Globus pallidus (tissue), 1 donor: ENCODE results near the gene AAK1.
A peak's percentile ranks its signal among the peaks of the same experiment; 100 is the strongest.
"Not testable (repeated sequence)": the region's sequence is repeated elsewhere in the genome, so short reads cannot be mapped to it uniquely, and the experiment has no call there.

Source experiments
- DNase-seq: peaks from one replicate; pipeline ENCODE4 v3.0.0-alpha.2; 2015; ENCODE audit warnings: low spot score

Gene AAK1

GRCh38 chr2:69571189-69571588 lies 72.3 kb downstream of the AAK1 start:
- no peak for DNase-seq

DNA sequence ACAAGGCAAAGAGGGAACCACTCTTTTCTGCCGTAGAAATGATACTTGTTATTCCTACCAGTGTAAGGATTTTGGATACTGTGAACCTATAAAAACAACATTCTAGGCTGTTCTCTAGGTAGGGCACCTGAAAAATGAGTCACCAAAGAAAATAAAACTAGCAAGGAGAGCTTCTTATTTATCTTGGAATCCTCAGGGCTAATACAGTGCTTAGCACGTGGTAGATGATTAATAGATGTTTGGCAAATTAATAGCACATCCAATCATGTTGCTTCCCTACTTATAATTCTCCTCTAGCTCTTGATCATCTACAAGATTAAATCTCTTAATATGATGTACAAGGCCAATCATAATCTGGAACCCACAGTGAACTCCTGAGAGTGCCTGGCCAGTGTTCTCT lies 73.1 kb downstream of the AAK1 start:
- no peak for DNase-seq

- no peak for DNase-seq
Observed at GRCh38 chr2:69567909-69568300, 75.6 kb downstream of the AAK1 start.

- DNase-seq, result no peak
Observed at GRCh38 chr2:69567157-69567908, 76.2 kb downstream of the AAK1 start.

DNA sequence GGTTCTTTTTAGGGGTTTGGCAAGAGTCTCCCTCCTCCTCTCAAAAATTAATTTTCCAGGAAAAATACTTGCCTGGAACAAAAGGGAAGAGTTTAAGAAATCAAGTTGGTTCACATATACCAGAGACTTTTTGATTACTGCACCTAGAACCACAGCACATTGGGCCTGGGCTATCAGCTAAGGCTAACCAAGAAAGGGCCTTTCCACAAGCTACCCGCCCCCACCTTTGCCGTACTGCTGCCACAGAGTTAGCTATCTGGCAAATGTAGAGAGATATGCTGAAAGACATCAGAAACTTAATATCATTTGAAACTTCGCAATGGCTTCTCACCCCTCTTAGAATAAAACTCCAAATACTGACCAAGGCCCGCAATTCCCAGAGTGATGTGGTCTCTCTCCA lies 76.9 kb downstream of the AAK1 start:
- no peak for DNase-seq

DNA sequence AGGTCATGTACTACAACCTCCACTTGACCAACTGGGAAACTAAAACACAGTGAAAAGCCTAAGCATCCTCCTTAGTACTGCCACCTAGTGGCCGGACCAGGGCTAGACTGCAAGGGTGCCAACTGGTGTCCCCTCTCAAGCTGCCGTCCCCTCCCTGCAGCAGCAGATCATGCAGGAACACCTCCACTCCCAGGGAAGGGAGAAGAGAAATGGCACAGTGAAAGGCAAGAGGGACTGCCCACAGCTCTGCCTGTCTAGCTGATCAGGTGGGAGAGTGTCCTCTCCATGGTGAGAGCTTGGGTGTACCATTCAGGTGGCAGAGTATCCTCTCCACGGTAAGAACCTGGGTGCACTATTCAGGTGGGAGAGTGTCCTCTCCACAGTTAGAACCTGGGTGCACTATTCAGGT lies 78.1 kb downstream of the AAK1 start:
- DNase-seq, result peak; percentile 58

- DNase-seq, result no peak
Observed at GRCh38 chr2:69564604-69565003, 78.9 kb downstream of the AAK1 start.

- no peak for DNase-seq
Observed at GRCh38 chr2:69563021-69563420, 80.5 kb downstream of the AAK1 start.

- no peak for DNase-seq
Observed at GRCh38 chr2:69561101-69561500, 82.4 kb downstream of the AAK1 start.

GRCh38 chr2:69560147-69560482 lies 83.4 kb downstream of the AAK1 start:
- DNase-seq, result no peak

DNA sequence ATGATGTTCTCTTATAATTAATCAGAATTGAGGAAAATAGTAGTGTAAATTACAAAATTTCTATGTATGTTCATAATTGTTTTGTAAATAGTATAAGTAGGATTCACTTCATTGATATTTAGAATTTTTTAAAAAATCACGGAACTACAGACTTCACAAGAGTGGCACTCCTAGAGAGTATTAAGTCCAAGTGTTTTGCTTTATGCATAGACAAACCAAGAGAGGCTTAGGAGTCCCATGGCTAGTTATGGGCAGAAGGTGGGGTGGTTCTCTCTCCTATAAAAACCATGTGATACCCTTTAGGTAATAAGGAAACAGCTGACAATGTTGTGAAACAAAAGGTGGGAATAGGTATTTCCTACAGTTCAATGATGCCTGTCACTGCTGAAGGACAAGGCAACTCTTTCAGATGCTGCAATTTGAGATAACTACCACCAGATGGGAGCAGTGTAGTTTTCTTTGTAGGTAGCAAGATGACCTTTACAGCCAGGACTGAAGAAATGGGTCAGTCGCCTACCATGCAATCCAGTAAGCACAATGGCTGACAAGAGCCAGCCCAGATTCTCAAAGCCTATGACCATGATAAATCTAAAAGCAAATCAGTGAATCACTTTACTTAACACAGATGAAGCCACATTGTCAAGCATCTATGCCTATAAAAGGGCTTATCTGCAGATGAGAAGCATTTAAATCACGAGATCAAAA lies 83.9 kb downstream of the AAK1 start:
- peak; percentile 63 for DNase-seq

DNA sequence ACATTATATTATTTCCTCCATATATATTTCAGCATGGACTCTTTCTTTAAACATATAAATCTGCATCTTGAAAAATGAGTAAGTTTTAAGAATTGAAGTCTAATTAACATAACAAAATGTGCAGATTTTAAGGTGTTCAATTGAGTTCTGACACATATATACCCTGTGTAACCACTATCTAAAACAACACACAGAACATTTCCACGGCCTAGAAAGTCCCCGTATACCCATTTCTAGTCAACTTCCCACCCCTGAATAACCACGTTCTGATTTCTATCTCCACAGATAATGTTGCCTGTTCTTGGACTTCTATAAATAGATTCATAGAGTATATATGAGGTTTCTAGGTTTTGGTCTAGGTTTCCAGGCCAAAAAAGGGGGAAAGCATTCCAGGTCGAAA lies 87.5 kb downstream of the AAK1 start:
- DNase-seq, result no peak

DNA sequence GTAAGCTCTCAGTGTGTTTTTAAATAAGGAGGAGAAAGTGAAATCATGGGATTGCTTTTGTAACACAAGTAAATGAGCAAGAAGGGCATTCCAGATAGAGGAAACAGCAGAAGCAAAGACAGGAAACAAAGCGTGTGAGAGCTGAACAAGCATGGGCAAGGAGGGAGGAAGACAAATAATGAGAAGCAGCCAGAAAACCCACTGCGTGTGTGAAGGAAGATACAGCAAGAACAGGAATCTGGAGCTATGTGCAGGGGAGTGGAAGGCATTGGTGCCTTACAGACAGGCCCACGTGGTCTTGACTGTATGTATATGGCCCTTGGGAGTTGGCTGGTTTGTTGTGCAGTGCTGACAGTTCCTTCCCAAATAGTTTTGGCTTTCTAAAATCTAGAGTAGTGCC lies 88.6 kb downstream of the AAK1 start:
- DNase-seq, result peak; percentile 42

GRCh38 chr2:69554568-69554967 lies 89.0 kb downstream of the AAK1 start:
- DNase-seq, result no peak

DNA sequence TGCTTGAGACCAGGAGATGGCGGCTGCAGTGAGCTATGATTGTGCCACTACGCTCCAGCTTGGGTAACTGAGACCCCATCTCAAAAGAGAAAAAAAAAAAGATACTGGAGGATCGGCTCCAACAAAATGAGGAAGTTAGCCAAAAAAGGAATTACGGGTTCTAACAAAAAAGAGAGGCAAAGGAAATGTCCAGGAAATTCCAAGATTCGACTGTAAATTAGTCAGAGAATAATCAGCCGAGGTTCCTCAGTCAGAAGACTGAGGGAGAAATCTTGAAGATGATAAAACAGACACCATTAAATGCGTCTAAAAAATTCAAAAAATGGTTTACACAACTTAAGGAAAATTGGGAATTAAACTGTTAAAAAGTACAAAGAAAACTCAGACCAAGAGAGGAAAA lies 89.5 kb downstream of the AAK1 start:
- DNase-seq, result no peak

DNA sequence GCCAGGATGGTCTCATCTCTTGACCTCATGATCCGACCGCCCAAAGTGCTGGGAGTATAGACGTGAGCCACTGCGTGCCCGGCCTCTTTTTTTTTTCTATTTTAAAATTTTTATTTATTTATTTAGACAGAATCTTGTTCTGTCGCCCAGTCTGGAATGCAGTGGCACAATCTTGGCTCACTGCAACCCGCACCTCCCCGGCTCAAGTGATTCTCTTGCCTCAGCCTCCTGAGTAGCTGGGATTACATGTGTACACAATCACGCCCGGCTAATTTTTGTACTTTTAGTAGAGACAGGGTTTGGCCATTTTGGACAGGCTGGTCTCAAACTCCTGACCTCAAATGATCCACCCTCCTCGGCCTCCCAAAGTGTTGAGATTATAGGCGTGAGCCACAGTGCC lies 93.0 kb downstream of the AAK1 start:
- not testable (repeated sequence) for DNase-seq

DNA sequence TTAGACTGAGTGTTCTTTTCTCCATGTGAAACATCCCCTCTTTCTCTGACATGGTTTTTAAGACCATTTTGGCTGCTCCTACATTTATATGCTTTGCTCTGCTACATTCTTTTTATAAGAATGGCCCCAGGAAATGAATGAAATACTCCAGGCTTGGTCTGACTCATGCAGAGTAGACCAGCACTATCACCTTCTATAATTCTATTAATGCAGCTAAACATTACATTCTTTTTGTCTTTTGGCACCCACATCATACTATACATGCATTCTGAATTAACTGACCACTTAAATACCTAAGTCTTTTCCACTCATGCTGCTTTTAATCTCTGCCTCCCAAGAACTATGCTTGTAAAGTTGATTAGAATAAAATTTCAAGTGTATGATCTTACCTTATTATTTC lies 94.1 kb downstream of the AAK1 start:
- DNase-seq, result no peak

- no peak for DNase-seq
Observed at GRCh38 chr2:69547984-69548715, 95.4 kb downstream of the AAK1 start.

GRCh38 chr2:69546646-69547045 lies 96.9 kb downstream of the AAK1 start:
- DNase-seq, result no peak

DNA sequence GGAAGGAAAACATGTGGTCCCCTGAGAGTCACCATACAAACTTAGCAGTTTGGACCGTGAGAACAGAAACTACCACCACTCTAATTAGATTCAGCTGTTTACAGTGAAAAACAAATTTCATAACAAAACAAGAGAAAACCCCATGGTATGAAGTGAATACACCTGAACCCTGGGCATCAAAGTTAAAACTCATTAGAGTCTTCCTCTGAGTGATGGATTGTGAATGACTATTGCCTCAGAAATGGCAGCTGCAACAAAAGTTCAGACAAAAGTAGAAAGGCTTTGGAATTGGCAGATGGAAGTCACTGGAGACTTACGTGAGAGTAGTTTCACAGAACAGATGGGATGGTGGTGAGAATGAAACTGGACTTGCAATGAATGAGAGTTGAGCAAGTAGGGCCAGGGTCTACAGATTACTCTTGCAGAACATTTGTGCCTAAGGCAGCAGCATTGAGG lies 98.0 kb downstream of the AAK1 start:
- no peak for DNase-seq

DNA sequence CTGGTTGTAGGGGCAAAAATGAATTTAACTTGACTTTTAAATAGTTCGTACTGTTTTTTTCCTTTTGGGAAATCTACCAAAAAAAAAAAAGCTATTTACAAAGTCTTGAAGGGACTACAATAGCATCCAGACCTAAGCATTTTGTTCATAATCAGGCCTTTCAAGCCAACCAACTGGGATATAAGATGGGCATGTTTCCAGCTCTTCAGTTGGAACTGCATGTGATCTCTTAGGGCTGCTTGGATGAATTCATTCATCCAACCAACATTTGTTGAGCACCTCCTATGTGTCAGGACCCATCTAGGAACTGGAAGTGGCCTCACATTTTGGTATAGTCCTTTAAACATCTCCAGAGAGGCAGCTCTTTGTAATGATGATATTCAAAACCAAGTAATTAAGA lies 98.6 kb downstream of the AAK1 start:
- DNase-seq, result peak; percentile 77

- DNase-seq, result no peak
Observed at GRCh38 chr2:69539549-69539908, 104.0 kb downstream of the AAK1 start.

GRCh38 chr2:69538872-69539548 lies 104.5 kb downstream of the AAK1 start:
- no peak for DNase-seq
